HG03139 (cell line): ENCODE results near the gene ACAN.

Source experiments
- ATAC-seq: cut with Tn5 transposase; IDR thresholded peaks from one replicate; pipeline ENCODE4 v1.9.1; 2021; ENCODE audit not compliant: unreplicated experiment

ACAN gene

DNA sequence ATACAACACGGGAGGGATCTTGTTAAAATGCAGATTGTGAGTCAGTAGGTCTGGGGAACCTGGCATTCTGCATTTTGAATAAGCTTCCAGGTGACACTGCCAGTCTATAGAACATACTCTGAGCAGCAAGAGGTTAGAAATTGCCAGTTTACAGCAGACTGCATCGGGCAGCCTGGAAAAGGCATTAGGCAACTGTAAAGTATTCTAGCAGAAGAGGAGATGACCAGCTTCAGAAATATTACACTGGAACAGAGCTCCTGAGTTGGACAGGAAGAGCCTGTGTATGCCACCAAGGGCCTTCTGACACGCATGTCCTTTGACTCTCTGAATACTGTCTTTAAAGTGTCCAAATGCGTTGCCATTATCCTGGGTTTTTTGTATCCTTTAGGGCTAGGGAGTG lies 2.5 kb upstream of the ACAN start:
- no peak for ATAC-seq

DNA sequence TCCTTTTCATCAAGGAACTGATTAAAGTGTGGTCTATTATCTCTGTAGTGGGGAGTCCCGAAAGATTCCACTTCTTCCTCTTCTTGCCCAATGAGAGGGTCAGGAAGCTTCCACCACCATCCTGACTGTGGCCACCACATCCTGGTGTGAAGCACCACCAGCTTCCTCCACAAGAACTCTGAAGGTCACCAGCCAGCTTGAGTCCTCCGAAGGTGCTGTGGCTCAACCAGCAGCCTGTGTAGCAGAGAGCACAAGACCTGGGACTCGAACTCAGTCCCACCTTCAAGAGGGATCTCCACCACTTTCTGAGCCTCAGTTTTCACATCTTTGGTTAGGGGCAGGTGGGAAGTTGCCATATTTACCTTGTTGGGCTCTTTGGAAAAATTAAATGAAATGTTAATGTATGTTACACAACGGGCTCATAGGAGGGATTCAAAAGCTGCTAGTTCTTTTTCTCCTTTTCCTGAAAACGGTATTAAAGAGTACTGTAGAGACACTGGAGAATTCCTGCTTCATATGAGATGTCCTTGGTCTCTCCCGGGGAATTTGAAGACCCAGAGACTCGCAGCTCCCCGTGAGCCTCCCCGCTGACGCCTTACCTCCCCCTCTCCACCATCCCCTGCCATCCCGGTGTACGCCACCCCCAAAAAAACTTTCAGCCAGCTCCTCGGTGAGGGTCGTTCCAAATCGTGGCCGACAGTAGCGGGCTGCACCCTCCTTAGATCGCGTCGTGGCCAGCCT lies 816 bp upstream of the ACAN start:
- no peak for ATAC-seq

DNA sequence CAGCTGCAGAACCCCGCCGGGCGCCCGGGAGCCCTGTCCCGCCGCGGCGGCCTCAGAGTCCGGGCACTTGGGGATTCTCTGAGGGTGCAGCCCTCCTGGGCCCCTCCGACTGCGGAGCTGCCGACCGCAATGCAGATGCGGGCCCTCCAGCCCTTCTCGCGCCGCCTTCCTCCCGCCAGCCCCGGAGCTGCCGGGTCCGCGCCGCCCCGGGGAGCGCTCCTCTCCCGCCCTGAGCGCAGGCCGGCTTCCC lies 320 bp upstream of the ACAN start:
- no peak for ATAC-seq

DNA sequence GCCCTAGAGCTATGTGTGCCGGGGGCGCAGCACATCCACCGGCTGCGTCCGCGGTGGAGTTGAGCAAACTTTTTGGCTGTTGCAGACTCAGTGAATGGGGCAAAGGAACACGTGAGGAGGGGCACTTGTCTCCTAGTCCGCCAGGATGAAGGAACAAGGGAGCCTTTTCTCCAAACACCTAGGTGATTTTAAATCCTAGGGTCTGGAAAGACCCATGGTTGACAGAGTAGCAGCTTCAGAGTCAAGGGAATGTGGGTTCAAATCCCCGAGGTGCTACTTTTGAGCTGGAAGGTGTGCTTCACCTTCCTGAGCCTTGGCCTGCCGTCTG lies 648 bp downstream of the ACAN start:
- no peak for ATAC-seq

DNA sequence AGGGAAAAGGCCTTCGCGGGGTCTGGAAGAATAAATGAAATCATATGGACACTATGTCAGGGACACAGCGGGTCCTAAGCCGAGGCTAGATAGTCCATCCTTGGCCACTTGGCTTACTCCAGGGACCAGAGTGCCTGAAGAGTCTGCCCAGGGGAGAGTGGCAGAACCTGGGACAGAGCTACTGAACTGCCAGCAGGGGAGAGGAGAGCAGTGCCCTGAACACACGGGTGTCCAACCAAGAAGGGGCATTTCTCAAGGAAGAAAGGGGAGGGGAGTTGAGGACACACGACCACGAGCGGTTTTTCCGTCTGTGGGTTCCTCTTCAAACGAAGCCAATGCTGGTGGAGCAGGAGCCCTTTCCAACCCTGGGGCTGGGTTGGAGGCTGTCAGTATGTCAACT lies 1.0 kb downstream of the ACAN start:
- no peak for ATAC-seq

DNA sequence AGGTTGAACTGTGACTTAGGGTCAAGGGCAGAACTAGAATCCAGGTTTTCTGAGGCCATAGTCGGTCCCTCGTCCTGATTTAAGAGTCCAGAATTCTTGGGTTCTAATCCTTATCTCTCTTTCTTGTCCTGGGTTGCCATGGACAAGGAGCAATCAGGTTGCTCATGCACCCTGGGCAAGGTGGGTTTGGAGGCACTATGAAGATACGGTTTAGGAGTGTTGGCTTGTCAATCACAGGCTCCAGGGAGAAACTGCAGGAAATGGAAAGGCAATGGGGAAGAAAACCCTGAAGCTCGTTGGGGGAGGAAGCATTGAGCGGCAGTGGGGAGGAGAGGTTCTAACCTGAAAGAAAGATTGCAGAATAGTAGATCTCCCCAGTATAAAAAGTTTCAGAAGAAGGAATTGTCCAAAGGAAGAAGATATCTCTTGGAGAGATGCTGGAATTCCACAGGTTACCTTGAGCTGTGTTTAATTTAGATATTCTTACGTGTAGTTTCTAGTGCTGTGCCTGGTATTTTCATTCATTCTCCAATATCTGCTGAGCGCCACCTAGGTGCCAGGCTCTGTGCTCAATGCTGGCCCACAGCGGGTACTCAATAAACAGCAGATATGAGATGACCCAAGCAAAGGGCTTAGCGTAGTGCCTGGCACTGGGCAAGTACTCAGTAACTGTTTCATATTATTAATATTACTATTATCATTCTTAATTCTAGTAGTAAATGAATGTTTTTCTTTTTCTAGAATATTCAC lies 2.0 kb downstream of the ACAN start:
- no peak for ATAC-seq

DNA sequence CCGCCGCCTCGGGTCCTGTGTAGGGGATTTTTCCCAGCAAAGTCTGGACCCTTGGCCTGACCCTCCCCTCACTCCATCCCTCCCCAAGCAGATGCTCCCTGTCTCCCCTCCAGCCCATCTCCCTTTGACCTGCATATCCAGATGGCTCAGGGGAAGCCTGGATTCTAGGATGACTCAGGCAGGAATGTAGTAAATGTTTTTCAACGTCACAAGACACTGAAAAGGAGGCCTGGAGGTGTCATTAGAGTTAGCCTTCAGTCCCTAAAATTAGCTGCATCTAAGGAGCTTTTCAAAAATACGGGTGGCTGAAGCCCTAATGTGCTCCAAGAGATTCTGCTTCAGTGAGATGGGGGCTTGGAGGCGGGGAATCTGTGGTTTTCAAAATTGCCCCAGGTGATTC lies 7.2 kb downstream of the ACAN start:
- no peak for ATAC-seq

DNA sequence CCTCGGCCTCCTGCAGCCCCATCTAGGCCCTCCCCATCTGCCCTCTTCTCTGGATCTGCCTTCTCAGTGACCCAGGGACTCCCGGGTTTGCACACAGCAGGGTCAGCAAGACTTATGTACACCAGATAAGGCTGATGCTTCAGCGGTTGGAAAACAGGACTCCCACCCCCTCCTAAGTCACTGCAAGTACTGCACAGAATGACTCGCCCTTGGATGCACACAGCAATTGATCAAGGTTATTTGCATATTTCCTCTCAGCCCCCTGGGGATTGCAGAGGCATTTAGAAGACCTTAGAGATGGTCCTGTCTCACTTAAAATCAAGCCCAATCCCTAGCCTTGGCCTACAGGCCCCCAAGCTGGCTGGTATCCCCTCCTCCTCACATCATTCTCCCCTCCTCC lies 8.9 kb downstream of the ACAN start:
- no peak for ATAC-seq

DNA sequence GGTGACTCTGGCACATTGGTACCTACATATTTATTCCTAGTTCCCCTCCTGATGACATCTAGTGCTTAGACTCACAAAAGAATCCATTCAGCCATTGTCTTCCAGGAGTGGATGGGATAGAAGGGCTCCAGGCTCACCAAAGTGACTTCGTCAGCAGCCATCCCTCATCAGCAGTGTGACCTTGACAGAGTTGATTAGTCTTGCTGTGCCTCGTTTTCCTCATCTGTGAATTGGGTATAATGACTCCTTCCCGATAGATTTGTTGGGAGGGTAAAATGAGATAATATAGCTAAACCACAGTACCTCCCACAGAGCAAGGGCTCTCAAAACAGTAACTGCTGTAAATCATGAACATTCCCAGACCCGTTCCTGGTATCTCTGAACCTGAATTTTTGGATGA lies 10.7 kb downstream of the ACAN start:
- ATAC-seq: no peak

DNA sequence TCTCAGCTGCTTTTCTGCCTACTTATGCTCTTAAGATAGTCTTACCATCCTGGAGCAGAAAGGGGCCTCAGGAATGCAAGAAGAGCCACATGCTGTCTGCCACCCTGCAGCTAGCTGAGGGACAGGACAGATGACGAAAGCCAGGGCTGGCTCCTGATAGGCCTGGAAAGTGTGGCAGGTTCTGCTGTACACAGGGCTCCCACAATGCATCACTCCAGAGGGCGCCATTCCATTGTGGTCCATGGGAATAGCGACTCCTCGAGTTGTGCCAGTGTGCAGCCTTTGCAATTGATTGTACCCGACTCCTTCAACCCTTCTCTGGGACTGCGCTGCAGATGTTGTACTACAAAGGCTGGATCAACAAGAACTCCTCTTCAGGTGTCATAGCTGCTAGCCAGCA lies 11.2 kb downstream of the ACAN start:
- ATAC-seq: no peak

DNA sequence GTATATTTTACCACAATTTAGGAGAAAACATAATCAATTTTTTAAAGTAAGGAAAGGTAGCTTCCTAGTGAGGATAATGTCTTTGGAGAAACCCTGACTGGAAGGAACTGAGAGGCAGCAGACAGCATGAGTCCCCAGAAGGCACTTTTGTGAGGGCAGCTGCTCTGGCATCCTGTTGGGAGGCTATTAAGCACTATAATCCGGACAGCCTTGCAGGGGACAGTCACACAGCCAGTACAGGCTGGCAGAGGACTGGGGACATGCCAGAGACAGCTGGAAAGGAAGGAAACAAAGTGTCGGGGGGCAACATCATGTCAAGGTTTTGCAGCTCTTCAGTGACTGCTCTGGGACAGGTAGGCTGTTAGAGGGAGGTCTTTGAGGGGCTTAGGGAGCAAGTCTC lies 15.7 kb downstream of the ACAN start:
- ATAC-seq: no peak

DNA sequence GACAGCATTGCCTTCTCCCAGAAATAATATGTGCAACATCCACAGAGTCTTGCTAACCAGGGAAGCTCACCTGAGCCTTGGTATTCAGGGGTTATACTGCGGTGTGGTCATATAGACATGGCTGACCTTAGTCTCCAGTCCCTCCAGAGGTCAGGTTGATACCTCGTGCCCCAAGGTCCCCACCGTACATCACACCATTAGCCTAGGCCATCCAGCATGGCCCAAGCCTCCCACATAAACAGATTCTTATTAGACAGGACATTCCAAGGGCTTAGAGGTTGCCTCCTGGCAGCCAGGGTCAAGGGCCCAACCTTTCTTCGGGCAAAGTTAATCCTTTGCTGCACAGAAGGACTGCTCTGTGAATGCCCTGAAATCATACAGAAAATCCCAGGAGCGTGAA lies 18.8 kb downstream of the ACAN start:
- ATAC-seq: no peak

DNA sequence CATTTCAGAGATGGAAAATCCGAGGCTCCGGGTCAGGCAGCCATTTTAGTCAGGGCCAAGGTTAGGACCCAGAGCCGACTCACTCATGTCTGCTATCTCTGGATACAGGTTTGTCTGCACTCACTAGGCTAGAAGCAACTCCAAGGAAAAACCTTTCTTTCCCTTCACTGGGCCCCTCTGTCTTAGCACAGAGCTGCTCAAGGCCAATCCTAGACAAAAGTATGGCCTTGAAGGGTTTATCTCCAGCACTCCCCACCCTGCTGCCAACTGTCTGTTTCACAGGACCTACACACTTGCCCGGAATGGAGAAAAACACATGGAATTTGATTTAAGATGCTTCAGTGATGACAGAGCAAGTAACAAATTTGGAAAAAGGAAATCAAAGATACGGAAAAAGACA lies 25.6 kb downstream of the ACAN start:
- ATAC-seq: no peak

DNA sequence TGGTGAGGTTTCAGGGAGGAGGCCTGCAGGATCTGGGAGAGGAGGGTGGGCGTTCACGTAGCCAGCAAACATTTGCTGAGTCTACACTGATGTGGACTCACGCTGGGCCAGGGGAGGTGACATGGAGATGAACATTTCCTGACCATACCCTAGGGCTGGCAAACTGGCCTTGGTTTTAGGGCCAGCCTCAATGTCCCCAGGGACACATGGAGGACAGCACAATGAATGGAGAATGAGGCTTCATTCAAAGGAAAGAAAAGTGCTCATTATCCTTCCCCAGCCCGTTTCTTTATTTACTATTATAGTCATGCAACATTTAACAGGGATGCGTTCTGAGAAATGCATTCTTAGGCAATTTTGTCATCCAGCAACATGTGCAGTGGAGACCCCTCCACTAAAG lies 26.8 kb downstream of the ACAN start:
- no peak for ATAC-seq

DNA sequence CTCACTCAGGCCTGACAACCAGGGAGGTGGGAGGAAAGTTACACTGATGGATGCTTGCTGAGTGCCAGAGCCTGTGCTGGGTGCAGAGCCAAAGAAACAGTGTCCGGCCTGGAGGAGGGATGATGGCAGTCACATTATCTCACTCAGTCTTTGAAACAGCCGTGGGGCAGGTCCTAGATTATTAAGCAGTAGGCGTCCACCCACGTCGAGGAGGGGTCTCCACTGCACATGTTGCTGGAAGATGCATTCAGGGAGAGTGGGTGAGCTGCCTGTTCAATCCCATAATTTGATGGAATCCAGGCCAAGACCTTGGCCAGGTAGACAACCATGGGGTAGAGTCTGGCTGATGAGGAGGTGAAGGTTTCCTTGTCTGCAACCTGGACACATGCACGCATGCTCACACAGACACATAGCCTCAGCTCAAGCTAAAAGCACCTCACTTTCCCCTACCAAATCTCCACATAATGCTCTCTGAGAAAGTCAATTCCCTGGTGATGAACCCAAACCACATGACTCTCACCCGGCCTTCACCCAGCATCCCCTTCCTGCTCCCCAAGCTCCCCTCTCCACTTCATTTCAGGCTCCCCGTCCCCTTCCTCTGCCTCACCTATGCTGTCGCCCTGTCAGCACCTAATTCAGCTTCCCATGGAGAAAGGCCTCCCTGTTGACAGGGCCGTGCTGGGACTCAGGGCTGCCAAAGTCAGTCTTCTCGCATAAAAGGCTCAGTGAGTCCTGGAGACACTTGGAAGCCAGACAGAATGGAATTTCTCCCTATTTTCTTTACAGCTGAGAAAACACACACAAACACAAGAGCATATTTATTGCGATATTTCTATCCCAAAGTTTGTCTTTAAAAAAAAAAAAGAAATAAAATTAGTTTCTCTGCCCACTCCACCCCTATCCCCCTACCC lies 29.8 kb downstream of the ACAN start:
- no peak for ATAC-seq

DNA sequence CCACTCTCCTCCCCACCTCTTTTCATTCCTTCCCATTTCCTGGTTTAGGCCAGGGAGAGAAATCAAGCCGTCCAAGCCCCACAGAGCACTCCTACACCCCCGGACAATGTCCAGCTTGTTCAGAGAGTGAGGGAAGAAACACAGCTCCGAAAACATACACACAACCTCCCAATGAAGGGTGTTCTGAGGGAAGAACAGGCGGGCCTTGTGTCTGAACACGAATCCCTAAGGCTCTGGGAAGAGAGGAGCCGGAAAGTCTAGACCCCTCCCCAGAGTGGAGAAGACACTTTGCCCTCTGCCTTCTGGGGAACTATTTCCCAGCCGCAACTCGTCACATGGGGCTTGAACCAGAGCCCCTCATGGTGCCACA lies 30.5 kb downstream of the ACAN start:
- ATAC-seq: no peak

DNA sequence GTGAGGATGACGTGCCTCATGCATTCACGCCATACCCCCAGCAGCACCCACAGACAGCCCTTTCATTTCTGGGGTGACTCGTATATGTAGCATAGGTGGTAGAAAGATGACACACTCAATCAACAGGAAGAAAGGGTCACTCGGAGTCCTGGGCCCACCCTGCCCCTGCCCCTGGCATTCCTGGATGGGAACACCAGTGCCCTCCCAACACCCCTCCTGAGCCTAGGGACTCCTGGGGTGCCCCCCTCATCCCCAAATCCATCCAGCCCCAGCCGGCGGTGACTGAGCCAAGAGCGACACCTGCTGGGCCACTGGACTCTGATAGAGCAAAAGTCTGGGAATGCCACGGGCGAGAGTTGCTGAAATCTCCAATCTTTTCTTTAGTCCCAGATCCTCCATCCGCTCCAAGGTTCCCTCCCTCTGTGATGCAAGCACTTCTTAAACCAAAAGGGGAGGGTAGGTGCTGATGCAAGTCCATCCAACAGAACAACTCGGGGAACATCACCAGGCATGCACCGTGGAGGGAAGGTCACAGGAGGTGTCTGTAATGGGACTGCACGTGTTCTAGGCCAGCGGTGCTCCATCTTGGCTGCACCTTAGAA lies 31.1 kb downstream of the ACAN start:
- no peak for ATAC-seq

DNA sequence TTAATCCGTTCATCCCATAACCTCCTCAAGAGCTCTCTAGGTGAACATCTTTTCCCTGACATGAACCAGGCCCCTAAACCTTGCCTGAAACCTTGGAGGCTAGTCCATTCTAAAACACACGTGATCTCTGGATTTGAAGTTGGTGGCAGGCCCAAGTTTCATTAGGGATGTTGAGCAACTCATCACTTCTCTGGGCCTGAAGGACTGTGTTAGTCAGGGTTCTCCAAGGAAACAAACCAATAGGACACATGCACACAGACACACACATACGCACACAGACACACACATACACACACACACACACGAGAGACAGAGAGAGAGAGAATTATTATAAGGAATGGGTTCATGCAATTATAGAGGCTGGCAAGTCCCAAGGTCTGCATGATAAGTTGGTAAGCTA lies 31.9 kb downstream of the ACAN start:
- ATAC-seq: no peak

DNA sequence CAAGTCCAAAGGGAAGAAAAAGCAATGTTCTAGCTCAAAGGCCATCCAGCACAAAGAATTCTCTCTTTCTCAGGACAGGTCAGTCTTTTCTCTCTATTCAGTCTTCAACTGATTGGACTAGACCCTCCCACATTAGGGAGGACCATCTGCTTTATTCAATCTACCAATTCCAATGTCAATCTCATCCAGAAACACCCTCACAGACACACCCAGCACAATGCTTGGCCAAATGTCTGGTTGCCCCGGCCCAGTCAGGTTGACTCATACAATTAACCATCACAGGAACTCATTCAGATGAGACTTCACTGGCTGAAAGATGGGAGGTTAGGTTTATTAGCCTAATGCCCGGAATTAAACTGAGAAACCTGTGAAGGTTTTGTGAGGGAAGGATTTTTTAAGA lies 32.4 kb downstream of the ACAN start:
- ATAC-seq: no peak

DNA sequence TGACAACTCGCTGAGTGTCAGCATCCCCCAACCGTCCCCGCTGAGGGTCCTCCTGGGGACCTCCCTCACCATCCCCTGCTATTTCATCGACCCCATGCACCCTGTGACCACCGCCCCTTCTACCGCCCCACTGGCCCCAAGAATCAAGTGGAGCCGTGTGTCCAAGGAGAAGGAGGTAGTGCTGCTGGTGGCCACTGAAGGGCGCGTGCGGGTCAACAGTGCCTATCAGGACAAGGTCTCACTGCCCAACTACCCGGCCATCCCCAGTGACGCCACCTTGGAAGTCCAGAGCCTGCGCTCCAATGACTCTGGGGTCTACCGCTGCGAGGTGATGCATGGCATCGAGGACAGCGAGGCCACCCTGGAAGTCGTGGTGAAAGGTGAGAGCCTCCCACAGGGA lies 35.4 kb downstream of the ACAN start:
- ATAC-seq: no peak

DNA sequence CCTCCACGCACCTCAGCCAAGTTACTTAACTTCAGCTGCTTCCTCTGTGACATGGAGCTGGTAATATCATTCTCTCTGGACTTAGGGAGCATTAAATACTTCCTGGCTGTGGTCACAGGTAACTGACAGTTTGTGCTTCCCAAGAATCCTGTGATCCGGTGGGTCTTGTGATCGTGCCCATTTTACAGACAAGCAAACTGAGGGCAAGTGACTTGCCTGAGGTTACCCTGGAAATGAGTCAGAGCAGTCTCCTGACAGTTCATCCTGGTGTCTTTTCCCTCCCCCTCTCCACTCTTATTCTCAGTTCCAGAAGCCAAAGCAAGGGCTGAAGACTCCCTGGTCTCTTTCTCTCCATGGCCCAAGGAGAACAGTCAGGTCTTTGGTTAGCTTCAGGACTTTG lies 35.9 kb downstream of the ACAN start:
- no peak for ATAC-seq

DNA sequence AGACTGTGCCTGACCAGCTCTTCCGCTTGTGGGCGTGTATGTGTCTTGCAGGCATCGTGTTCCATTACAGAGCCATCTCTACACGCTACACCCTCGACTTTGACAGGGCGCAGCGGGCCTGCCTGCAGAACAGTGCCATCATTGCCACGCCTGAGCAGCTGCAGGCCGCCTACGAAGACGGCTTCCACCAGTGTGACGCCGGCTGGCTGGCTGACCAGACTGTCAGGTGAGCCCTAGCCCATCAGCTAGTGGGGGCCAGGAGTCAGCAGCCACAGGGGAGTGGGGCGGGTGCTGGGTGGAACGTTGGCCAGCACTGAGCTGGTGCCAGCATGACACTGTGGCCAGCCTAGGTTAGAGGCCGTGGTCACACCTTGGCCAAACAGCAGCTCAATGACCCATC lies 36.7 kb downstream of the ACAN start:
- no peak for ATAC-seq
